NCI-H2107 treated with DMSO at 0.1 percent for 48 hours (cell line): ENCODE measurements around the gene TXNRD3.
"Not testable (repeated sequence)": the region's sequence is repeated elsewhere in the genome, so short reads cannot be mapped to it uniquely, and the experiment has no call there.

ENCODE experiments used
- DNase-seq: peaks from one replicate; lab custom pipeline; 2025; ENCODE audit not compliant: unreplicated experiment; lab: John Stamatoyannopoulos, UW

Gene TXNRD3

DNA sequence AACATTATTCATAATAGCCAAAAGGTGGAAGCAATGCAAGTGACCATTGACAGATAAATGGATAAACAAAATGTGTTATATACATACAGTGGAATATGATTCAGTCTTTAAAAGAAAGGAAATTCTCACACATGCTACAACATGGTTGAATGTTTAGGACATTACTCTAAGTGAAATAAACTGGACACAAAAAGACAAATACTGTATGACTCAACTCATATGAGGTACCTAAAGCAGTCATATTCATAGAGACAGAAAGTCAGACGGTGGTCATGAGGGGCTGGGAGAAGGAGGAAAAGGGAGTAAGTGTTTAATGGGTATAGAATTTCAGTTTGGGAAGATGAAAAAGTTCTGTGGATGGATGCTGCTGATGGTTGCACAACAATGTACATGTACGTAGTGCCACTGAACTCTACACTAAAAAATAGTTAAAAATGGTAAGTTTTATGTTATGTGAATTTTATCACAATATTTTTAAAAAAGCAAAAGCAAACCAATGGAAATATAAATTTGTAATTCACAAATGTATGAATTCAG, 5.3 kb downstream of the TXNRD3 start:
- no peak for DNase-seq

GRCh38 chr3:126646674-126647073, 8.2 kb downstream of the TXNRD3 start:
- DNase-seq, result no peak

DNA sequence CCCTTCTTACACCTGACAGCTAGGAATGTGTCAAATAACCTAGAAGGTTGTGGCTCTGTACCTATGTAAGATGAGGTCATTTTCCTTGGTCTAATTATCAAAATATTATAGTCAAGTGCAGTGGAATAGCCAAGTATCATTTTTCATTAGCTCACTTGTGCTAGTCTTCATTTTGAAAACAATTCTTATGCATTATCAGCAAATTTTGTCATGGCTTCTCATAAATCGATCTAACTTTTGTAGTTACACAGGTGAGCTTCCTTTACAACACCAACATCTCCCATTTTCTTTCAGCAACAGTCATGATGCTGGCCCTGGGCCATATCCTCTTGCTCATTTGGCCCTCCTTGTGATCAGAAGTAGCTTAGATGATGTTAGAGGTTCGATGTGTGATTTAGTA, 10.3 kb downstream of the TXNRD3 start:
- DNase-seq, result no peak

- no peak for DNase-seq
These were observed 16.1 kb downstream of the TXNRD3 start for GRCh38 chr3:126638790-126639189.

DNA sequence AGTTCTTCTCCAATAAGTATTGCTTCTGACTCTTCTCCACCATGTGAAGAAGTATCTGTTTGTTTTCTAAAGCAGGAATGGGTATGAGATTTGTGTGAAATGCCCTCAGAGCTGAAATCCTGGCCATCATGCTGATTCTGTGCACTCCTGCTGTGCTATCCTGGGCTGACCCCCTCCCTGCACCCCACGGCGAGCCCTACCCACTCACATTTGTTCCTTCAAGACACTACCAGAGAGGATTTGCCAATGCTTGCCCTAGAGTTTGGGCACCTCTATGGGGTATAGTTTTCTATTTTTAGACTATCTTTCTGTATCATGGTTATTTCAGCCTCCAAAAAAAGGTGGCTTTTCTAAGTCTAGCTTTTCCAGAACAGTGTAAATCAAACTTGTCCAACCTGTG, 18.5 kb downstream of the TXNRD3 start:
- no peak for DNase-seq

DNA sequence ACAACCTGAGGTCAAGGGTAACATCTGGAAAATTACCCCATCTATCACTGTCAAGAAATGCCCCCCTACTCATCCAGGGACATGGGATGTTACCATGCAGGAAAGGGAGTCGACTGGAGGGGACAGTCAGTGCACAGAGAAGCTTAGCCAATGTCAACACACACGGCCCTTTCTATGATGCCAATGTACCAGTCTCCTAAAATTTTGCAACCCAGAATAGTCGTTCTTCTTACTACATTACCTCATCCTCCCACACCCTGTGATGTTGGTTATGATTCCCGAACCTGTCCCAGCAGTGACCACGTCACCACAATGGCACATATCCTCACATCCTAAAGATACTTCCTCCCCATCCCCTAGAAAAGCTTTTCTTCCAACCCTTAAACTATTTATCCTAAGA, 20.1 kb downstream of the TXNRD3 start:
- DNase-seq, result no peak

DNA sequence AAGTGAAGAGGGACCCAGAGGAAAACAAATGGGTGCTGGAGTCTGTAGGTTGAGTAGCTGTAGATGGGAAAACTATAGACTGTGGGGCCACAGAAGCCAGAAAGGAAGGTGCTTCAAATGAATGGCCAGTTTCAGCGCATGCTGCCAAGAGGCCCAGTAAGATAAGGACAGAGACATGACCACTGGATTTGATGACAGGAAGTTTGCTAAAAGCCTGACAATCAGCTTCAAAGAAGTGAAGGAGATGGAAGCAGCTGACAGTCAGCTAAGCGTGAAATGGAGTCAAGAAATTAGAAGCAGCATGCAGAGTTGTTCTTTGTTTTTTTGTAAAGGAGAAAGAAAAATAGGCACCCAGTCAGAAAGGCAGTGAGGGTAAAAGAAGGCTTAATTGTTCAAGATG, 24.9 kb downstream of the TXNRD3 start:
- no peak for DNase-seq

- not testable (repeated sequence) for DNase-seq
These were observed 29.2 kb downstream of the TXNRD3 start for GRCh38 chr3:126625735-126626134.

- no peak for DNase-seq
These were observed 32.2 kb downstream of the TXNRD3 start for GRCh38 chr3:126622694-126623093.

- no peak for DNase-seq
These were observed 33.1 kb downstream of the TXNRD3 start for GRCh38 chr3:126621627-126622345.

GRCh38 chr3:126621171-126621570, 33.8 kb downstream of the TXNRD3 start:
- no peak for DNase-seq

DNA sequence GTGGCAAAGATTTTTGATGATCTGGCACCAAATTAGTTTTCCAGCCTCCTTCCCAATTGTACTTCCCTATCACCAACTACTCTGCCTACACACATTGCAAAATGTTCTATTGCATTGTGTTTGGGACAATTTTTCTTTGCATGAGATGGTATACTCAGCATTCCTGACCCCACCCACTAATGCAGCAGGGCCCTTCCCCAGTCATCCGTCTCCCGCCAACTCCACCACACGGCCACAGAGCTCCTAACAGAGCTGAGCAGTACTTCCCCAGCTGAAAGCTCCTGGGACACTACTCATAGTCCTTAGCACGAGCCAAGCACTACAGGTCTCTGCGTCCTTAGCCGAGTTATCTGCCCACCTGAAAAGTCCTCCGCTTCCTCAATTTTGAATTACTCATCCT, 34.2 kb downstream of the TXNRD3 start:
- DNase-seq, result no peak

- DNase-seq, result no peak
These were observed 36.2 kb downstream of the TXNRD3 start for GRCh38 chr3:126618760-126619159.

GRCh38 chr3:126618021-126618420, 36.9 kb downstream of the TXNRD3 start:
- no peak for DNase-seq

- no peak for DNase-seq
These were observed 37.4 kb downstream of the TXNRD3 start for GRCh38 chr3:126617571-126617970.

DNA sequence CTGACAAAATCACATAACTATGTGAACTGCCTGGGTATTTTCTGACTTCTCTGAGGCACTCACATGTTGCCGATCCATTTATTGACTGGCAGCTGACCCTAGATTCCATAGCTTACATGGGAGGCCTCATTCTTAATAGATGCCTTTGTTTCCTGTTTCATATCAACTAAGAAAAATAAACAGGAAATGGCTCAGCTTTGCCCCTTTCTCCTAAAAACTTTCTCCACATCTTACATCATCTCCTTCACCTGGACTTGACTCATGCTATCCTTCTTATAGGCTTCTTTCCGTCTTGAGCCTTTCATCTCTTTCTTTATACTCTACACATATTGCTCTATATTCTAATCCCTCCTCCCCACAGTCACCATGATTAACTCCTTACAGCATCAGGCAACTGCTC, 38.0 kb downstream of the TXNRD3 start:
- no peak for DNase-seq

DNA sequence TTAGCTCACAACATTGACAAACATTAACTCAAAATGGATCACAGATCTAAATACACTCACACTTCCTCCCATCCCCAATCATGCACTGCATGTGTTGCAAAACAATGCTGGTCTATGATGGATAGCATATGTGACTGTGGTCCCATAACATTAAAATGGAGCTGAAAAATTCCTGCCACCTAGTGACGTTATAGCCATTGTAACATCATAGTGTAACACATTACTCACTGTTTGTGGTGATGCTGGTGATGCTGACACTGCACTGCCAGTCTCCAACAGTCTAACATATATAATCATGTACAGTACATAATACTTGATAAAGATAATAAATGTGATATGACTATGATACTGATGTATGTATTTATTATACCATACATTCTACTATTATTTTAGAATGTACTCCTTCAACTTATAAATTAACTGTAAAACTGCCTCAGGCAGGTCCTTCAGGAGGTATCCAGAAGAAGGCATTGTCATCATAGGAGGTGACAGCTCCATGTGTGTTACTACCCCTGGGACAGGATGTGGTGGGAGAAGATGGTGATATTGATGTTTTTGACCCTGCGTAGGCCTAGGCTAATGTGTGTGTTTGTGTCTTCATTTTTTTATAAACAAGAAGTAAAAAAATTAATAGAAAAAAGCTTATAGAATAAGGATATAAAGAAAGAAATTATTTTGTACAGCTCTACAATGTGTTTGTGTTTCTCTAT, 41.3 kb downstream of the TXNRD3 start:
- DNase-seq, result no peak

DNA sequence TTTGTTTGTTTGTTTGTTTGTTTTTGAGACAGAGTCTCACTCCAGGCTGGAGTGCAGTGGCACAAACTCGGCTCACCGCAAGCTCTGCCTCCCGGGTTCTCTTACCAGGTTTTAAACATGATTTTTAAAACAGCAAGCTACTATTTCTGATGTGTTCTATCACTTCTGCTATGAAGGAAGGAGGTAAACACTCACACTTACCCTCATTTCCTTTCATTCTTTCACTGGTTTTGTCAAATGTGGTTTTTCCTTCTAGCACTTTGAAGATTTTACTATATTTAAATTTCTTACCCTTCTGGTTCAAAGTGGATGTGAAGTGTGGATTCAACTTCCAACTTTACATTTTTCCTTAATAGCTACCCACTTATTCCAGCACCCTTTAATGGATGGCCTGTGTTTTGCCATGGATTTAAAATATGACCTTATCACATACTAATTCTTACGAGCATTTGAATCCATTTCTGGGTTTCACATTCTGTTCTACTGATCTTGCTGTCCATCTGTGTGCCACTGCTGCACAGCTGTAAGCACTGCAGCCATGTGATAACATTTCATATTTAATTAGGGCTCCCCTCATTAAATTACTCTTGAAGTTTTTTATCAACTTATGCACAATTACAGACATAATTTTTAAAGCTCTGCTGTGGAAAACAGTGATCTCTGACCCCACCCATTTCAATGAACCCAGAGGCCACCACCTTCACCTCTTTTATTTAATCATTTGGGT, 42.3 kb downstream of the TXNRD3 start:
- DNase-seq, result no peak

- DNase-seq, result no peak
These were observed 45.0 kb downstream of the TXNRD3 start for GRCh38 chr3:126609909-126610308.

DNA sequence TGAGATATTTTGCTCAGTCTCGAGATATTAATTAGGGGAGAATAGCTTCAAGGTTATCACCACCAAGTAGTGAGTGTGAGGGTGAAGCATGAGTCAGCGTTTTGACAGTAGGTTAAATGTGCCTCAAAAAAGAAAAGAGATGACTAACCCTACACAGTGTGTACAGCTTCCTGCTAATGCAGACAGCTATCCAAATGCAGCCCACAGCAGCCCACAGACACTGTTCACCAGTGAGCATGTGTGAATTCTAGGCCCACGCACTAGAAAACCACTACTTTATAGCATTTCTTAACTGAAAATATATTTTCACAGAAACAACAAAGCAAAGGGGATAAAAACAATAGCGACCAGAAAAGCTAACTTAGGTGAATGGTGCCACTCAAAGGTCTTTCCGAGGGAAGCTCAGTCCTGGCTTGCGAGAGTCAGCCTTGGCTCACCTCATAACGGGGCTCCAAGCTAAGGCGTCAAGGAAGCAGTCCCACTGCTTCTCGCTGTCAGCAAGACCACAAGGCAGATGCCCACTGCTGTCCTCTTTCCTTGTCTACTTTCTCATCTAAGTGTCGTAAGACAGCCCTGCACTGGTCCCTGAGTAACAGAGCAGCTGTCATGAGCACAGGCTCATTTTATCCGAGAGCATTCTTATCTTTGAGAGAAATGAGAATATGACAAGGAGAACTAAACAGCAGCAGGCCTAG, 47.6 kb downstream of the TXNRD3 start:
- no peak for DNase-seq

DNA sequence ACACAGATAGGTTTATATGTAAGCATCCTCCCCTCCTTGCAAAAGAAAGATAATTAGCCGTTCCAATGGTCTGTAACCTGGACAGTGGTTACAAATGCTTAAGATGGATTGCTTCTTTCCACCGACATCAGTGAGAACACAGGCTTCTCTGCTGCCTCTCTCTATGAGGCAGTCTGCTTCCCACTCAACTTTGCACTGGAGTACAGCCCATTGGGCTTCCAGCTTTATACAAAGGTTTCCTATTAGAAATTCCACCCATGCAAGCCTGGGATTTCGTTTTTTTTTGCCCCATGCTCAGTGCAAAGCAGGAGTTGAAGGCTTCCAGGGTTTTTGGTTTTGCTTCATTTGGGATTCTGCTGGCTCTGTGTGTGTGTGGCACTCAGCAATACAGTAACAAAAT, 48.9 kb downstream of the TXNRD3 start:
- DNase-seq, result no peak
